GM12873 (cell line): ENCODE data around the gene DCUN1D1.

Experiments
- CTCF ChIP-seq: IDR thresholded peaks from 2 replicates; pipeline ENCODE4 v1.5.1; 2012; ENCODE audit warnings: low read depth, mild to moderate bottlenecking, moderate library complexity, low read length, control low read depth; ENCODE audit not compliant: insufficient read depth; ENCODE audit errors: missing control alignments

Gene DCUN1D1

GRCh38 chr3:182925944-182926337 is 54.4 kb downstream of the DCUN1D1 start:
- no peak for TF ChIP-seq CTCF

GRCh38 chr3:182925330-182925943 is 54.9 kb downstream of the DCUN1D1 start:
- TF ChIP-seq CTCF: no peak

- TF ChIP-seq CTCF: no peak
Observed at GRCh38 chr3:182921665-182922355, 58.5 kb downstream of the DCUN1D1 start.

- TF ChIP-seq CTCF: no peak
Observed at GRCh38 chr3:182920515-182921084, 59.7 kb downstream of the DCUN1D1 start.

GRCh38 chr3:182919866-182920357 is 60.4 kb downstream of the DCUN1D1 start:
- no peak for TF ChIP-seq CTCF

GRCh38 chr3:182917134-182917533 is 63.2 kb downstream of the DCUN1D1 start:
- no peak for TF ChIP-seq CTCF

GRCh38 chr3:182914341-182914740 is 66.0 kb downstream of the DCUN1D1 start:
- no peak for TF ChIP-seq CTCF
